Fibroblast of the aortic adventitia (primary cell): Measurements from ENCODE around the gene MRPL28. TPM values are rescaled to one million over a fixed set of nuclear protein-coding genes. Genes with fewer than 3 reads are reported as not detected.
A peak's percentile ranks its signal among the peaks of the same experiment; 100 is the strongest.

ENCODE experiments used
- DNase-seq: peaks from one replicate; pipeline ENCODE4 v3.0.0-alpha.2; 2010; ENCODE audit warnings: low read depth
- H3K4me3 ChIP-seq: 2 replicates; pipeline ENCODE4 v1.5.1; 2011; ENCODE audit warnings: low read depth, mild to moderate bottlenecking, control low read depth, low read length, moderate library complexity
- total RNA-seq: library from RNA; depleted of rRNA; stranded (reverse); fragments of >200 nt; gene quantifications from 2 replicates; pipeline ENCODE4 v1.2.3, GENCODE V29; 2012; ENCODE audit warnings: low replicate concordance
- TF ChIP-seq, protein P1 (sequence below): IDR thresholded peaks from 2 replicates; pipeline ENCODE4 v1.5.1; 2011; ENCODE audit warnings: mild to moderate bottlenecking, low read length, control low read depth, inconsistent platforms; ENCODE audit not compliant: insufficient read depth

Gene MRPL28
- total RNA-seq, 1 donor = 49.3 TPM

DNA sequence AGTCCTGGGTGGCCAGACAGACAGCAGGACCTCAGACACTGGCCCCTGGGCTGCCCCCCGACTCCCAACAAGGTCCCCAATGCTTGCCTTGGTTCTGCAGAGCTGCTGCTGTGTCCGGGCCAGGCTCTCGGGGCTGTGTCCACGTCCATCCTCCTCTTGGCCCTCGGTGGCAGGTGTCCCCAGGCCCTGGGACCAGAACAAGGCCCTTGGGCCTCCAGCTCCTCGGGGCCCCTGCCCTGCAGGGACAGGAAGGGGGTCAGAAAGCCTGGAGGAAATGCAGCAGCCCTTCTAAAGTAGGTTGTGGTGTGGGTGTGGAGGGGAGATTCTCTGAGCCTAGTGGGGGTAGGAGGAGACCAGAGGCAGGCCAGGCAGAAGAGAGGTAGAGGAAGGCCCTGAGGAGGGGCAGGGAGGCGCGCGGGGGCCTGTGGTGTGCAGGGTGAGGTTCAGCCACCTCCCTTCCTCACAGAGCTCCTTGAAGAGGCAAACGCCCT, 15.3 kb downstream of the MRPL28 start:
- TF ChIP-seq, protein P1, sequence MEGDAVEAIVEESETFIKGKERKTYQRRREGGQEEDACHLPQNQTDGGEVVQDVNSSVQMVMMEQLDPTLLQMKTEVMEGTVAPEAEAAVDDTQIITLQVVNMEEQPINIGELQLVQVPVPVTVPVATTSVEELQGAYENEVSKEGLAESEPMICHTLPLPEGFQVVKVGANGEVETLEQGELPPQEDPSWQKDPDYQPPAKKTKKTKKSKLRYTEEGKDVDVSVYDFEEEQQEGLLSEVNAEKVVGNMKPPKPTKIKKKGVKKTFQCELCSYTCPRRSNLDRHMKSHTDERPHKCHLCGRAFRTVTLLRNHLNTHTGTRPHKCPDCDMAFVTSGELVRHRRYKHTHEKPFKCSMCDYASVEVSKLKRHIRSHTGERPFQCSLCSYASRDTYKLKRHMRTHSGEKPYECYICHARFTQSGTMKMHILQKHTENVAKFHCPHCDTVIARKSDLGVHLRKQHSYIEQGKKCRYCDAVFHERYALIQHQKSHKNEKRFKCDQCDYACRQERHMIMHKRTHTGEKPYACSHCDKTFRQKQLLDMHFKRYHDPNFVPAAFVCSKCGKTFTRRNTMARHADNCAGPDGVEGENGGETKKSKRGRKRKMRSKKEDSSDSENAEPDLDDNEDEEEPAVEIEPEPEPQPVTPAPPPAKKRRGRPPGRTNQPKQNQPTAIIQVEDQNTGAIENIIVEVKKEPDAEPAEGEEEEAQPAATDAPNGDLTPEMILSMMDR = no peak
- DNase-seq = no peak
- no peak overlapping the region for H3K4me3 ChIP-seq

GRCh38 chr16:354291-354881, 16.0 kb downstream of the MRPL28 start:
- H3K4me3 ChIP-seq = no peak overlapping the region
- TF ChIP-seq, protein P1 = no peak
- no peak for DNase-seq

DNA sequence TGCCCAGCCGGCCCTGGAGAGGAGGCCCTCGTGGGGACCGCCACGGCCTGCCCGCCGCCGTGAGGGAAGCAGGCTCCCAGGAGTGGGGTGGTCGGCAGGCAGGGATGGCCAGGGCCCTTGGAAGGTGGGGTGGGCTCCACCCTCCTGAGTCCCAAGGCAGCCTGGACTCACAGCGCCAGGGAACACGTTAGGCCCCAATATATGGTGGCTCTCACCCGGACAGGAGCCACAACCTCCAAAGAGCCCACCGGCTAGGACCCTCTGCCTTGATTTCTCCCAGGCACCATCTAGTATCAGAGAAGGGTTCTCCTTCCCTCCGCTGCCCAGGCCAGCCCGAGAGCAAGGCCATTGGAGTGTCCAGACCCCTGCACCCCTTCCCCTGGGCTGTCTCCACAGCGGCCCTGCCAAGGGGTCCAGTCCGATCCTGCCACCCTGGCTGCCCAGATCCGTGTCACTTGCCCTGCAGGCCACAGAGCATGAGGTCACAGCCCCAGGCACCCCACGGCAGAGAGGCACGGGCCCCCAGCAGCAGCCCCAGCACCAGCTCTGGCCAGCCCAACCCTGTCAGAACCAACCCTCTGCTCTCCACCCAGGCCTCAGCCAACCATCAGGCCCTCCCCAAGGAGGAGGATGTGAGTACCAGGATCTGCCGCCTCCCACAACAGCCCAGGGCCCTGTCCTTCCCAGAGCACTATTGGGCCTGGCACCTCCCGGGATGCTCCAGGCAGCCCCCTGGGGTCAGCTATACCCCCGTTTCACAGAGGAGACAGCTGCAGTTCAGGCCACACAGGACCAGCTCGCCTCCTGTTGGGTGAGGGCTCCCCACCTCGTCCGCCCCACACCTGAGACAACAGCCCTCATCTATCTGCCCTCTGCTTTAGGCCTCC, 16.7 kb downstream of the MRPL28 start:
- TF ChIP-seq, protein P1 = no peak
- peak overlapping the region; percentile 44 for H3K4me3 ChIP-seq
- no peak for DNase-seq

GRCh38 chr16:352547-353403, 17.6 kb downstream of the MRPL28 start, which contains the start of gene AXIN1:
TSS of gene AXIN1 (minus strand) at chr16:352723. CDS start at chr16:347025, 5,698 bp downstream.
- TF ChIP-seq, protein P1 = peak; percentile 55
- peak; percentile 75 for DNase-seq
- peak within 1 kb of the TSS; percentile 77 for H3K4me3 ChIP-seq

- H3K4me3 ChIP-seq = peak overlapping the region; percentile 77
- TF ChIP-seq, protein P1 = no peak
- peak; percentile 18 for DNase-seq
Measured at GRCh38 chr16:351804-352520, 18.4 kb downstream of the MRPL28 start.

GRCh38 chr16:350203-350602, 20.1 kb downstream of the MRPL28 start:
- DNase-seq = no peak
- H3K4me3 ChIP-seq = no peak overlapping the region
- TF ChIP-seq, protein P1 = no peak
